Left ventricle myocardium inferior (tissue), 1 donor: ENCODE data around the gene C2orf76. TPM values are rescaled to one million over a fixed set of nuclear protein-coding genes. Genes with fewer than 3 reads are reported as not detected.

ENCODE experiments used
- DNase-seq: peaks from one replicate; pipeline ENCODE4 v3.0.0-alpha.2; 2020
- H3K27ac ChIP-seq: fragments of 200-600 bp; replicated peaks from 2 replicates; pipeline ENCODE4 v1.8.0; 2021
- H3K27me3 ChIP-seq: fragments of 200-600 bp; 2 replicates; pipeline ENCODE4 v1.8.0; 2021; ENCODE audit warnings: low read depth
- H3K36me3 ChIP-seq: fragments of 200-600 bp; 2 replicates; pipeline ENCODE4 v1.8.0; 2021
- H3K4me1 ChIP-seq: fragments of 200-600 bp; 2 replicates; pipeline ENCODE4 v1.8.0; 2021
- H3K4me3 ChIP-seq: fragments of 200-600 bp; 2 replicates; pipeline ENCODE4 v1.8.0; 2021; ENCODE audit warnings: mild to moderate bottlenecking, moderate library complexity
- H3K9me3 ChIP-seq: fragments of 200-600 bp; replicated peaks from 2 replicates; pipeline ENCODE4 v1.8.0; 2021
- intact Hi-C: fragments of 100-400 bp; cut with micrococcal nuclease; formaldehyde crosslinking; loops from one replicate; pipeline ENCODE4 v1.11.0; 2022
- total RNA-seq: library from RNA; stranded (reverse); fragmentation: NEBNext Ultra II Directional; extraction: Animal tissue kit (Norgen Biotek cat#: 25700); gene quantifications from one replicate; pipeline ENCODE4 v1.2.1, GENCODE V29; 2021
- TF ChIP-seq, protein P1 (sequence below): fragments of 200-600 bp; IDR thresholded peaks from 2 replicates; pipeline ENCODE4 v1.8.0; 2021; ENCODE audit warnings: antibody characterized with exemption, mild to moderate bottlenecking, borderline replicate concordance
- donor health status: DM: no; HTN: yes; CAD: no; lungs with severe emphysema.

Gene C2orf76
- total RNA-seq, 1 donor from 2014 or later = 7.3 TPM

- intact Hi-C loops = no loop called here
- Histone ChIP-seq H3K36me3 (peaks cover 47% of the 10 kb centered on the region), H3K27me3 (no peaks in the 10 kb centered on the region), H3K9me3 (no peaks in the 10 kb centered on the region), H3K27ac (peak overlapping the region; percentile 90), H3K4me1 (peaks cover 74% of the 10 kb centered on the region), H3K4me3 (peak overlapping the region; percentile 86)
- TF ChIP-seq, protein P1, sequence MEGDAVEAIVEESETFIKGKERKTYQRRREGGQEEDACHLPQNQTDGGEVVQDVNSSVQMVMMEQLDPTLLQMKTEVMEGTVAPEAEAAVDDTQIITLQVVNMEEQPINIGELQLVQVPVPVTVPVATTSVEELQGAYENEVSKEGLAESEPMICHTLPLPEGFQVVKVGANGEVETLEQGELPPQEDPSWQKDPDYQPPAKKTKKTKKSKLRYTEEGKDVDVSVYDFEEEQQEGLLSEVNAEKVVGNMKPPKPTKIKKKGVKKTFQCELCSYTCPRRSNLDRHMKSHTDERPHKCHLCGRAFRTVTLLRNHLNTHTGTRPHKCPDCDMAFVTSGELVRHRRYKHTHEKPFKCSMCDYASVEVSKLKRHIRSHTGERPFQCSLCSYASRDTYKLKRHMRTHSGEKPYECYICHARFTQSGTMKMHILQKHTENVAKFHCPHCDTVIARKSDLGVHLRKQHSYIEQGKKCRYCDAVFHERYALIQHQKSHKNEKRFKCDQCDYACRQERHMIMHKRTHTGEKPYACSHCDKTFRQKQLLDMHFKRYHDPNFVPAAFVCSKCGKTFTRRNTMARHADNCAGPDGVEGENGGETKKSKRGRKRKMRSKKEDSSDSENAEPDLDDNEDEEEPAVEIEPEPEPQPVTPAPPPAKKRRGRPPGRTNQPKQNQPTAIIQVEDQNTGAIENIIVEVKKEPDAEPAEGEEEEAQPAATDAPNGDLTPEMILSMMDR = no peak
- DNase-seq = peak; percentile 68
These were observed 952 bp upstream of the C2orf76 start for GRCh38 chr2:119367472-119368099.

DNA sequence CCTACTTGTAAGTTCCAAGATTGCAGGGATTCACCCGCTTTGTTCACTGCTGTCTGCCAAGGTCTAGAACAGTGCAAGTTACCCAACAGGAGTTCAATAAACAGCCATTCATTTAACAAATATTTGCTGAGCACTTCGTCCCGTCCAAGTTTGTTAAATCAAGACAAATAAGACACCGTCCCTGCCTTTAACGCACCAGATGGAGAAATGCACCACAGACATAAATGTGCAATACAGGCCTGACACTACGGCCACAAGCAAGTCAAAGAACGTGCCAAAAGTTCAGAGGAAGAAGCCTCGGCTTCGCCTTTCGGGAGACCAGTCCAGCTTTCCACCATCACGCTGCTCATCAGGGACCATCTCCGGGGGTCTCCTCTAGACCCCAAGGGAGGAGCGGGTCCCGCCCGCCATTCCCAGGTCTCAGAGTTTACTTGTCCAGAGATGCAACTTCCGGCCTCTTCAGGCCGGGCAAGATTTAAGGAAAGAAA is 429 bp downstream of the C2orf76 start:
- Histone ChIP-seq H3K4me3 (peak overlapping the region; percentile 86), H3K4me1 (peaks cover 74% of the 10 kb centered on the region), H3K36me3 (peaks cover 33% of the 10 kb centered on the region), H3K9me3 (no peaks in the 10 kb centered on the region), H3K27me3 (no peaks in the 10 kb centered on the region), H3K27ac (peak overlapping the region; percentile 90)
- no peak for DNase-seq
- TF ChIP-seq, protein P1 = no peak
- intact Hi-C loops = no loop called here

- Histone ChIP-seq H3K9me3 (no peaks in the 10 kb centered on the region), H3K4me3 (peak overlapping the region; percentile 86), H3K27ac (peak overlapping the region; percentile 90), H3K4me1 (peaks cover 67% of the 10 kb centered on the region), H3K36me3 (peaks cover 25% of the 10 kb centered on the region), H3K27me3 (no peaks in the 10 kb centered on the region)
- DNase-seq = no peak
- TF ChIP-seq, protein P1 = no peak
- intact Hi-C loops = no loop called here
These were observed 1.2 kb downstream of the C2orf76 start for GRCh38 chr2:119365436-119365835.

DNA sequence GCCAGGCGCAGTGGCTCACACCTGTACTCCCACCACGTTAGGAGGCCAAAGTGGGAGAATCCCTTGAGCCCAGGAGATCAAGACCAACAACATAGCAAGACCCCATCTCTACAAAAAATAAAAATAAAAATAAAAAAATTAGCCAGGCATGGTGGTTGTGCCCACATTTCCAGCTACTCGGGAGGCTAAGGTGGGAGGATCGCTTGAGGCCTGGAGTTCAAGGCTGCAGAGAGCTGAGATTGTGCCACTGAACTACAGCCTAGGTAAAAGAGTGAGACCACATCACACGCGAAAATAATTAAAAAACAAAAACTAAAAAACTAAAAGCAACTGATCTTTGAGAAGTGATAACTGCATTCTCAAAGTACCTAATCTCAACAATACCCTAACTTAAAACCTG is 1.8 kb downstream of the C2orf76 start:
- H3K9me3 ChIP-seq = no peaks in the 10 kb centered on the region
- no peak overlapping the region for H3K4me3 ChIP-seq
- peaks cover 19% of the 10 kb centered on the region for H3K36me3 ChIP-seq
- TF ChIP-seq, protein P1 = no peak
- peaks cover 61% of the 10 kb centered on the region for H3K4me1 ChIP-seq
- H3K27me3 ChIP-seq = no peaks in the 10 kb centered on the region
- H3K27ac ChIP-seq = no peak overlapping the region
- DNase-seq = no peak
- intact Hi-C loops = no loop called here

- Histone ChIP-seq H3K9me3 (no peaks in the 10 kb centered on the region), H3K4me3 (no peak overlapping the region), H3K4me1 (peaks cover 48% of the 10 kb centered on the region), H3K27ac (no peak overlapping the region), H3K36me3 (no peaks in the 10 kb centered on the region), H3K27me3 (no peaks in the 10 kb centered on the region)
- DNase-seq = no peak
- TF ChIP-seq, protein P1 = no peak
- intact Hi-C loops = no loop called here
These were observed 6.1 kb downstream of the C2orf76 start for GRCh38 chr2:119360423-119360966.
